SIG-M5 treated with dmso at 0.1 percent for 504 hours (cell line): Measurements from ENCODE around the gene WDPCP.
"Not testable (repeated sequence)": the region's sequence is repeated elsewhere in the genome, so short reads cannot be mapped to it uniquely, and the experiment has no call there.

Experiments used
- DNase-seq: peaks from one replicate; lab custom pipeline; 2025; ENCODE audit not compliant: unreplicated experiment; lab: John Stamatoyannopoulos, UW

WDPCP gene

DNA sequence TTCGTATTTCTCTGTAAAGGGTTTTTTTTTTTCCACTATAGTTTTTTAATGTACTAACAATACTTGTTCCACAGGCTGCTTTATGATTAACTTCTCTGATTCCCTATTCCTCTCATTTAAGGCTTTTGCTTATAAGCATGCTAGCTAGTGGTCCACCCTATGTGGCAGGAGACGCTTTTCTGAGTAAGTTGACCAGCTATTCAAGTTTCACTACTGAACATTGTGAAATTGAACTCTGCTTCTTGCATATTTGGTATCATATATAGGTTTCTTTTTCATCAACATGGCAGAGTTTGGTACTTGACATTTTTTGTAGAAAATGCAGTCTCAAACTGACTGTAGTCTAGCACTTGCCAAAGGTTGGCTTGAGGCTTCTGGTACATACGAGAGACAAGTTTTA is 463.4 kb downstream of the WDPCP start:
- DNase-seq = no peak

GRCh38 chr2:63124218-63124617 is 464.1 kb downstream of the WDPCP start:
- peak; percentile 70 for DNase-seq

- DNase-seq = no peak
Measured at GRCh38 chr2:63122921-63123320, 465.4 kb downstream of the WDPCP start.

GRCh38 chr2:63121055-63121834 is 467.0 kb downstream of the WDPCP start:
- DNase-seq = no peak

DNA sequence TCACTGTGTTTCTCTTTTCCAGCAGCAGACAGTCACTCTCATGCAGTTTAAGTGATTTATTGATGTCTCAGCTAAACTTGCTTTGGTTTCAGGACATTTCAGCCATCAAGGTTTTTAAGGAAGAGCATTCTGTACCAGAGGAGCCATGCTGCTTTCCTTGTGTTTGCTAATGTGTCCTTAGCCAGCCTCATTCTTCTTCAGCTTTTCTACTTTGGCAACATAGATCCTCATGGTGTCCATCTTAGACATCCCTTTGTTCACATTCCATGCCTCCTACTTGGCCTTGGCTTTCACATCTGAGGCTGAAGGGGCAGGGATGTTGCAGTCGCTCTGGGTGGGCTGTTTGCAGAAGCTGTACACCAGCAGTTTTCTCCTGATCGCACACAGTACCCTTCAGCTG is 469.5 kb downstream of the WDPCP start:
- no peak for DNase-seq

DNA sequence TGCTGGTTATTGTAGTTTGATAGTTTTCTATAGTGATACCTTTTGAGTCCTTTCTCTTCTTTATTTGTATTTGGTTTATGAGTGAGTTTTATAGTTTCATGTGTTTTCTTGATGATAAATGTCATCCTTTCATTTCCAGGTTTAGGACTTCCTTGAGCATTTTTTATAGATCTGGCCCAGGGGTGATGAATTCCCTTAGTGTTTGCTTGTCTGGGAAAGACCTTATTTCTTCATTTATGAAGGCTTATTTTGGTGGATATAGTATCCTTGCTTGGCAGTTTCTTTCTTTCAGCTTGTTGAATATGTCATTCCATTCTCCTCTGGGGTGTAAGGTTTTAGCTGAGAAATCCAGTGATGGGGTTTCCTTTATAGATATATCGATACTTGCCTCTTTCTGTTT is 483.8 kb downstream of the WDPCP start:
- no peak for DNase-seq

- DNase-seq = no peak
Measured at GRCh38 chr2:63101954-63102353, 486.3 kb downstream of the WDPCP start.

DNA sequence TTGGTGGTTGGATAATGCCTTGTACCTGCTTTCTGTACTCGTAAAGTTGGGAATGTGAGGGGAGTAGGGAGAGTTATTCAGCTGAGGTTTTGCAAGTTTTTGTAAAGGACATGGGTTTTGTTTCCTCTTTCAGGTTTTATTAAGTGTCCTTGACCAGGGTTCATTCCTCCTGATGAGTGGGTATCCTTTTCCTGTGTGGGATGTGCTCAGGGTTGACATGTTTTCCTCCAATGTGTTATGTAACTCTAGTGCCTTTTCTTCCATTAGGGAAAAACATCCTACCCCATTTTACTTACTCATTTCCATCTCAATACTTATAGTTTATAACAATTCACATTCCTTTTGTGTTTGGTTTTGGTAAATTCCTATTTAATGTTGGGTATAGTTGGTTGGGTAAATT is 489.2 kb downstream of the WDPCP start:
- no peak for DNase-seq

GRCh38 chr2:63096491-63096890 is 491.8 kb downstream of the WDPCP start:
- no peak for DNase-seq

GRCh38 chr2:63093502-63093901 is 494.8 kb downstream of the WDPCP start:
- DNase-seq = no peak

GRCh38 chr2:63092857-63093256 is 495.4 kb downstream of the WDPCP start:
- no peak for DNase-seq

GRCh38 chr2:63092401-63092800 is 495.9 kb downstream of the WDPCP start:
- DNase-seq = no peak

GRCh38 chr2:63086687-63087086 is 501.6 kb downstream of the WDPCP start:
- no peak for DNase-seq

GRCh38 chr2:63081404-63081803 is 506.9 kb downstream of the WDPCP start:
- no peak for DNase-seq

GRCh38 chr2:63078852-63079606 is 509.2 kb downstream of the WDPCP start:
- peak; percentile 23 for DNase-seq

GRCh38 chr2:63074399-63074798 is 513.9 kb downstream of the WDPCP start:
- not testable (repeated sequence) for DNase-seq

GRCh38 chr2:63073994-63074393 is 514.3 kb downstream of the WDPCP start:
- peak; percentile 20 for DNase-seq

GRCh38 chr2:63071664-63072063 is 516.6 kb downstream of the WDPCP start:
- no peak for DNase-seq
